MM.1S (cell line): Measurements from ENCODE around the gene GPR32.

Experiments used
- EZH2 ChIP-seq: fragments of 300-600 bp; sonication (generic); optimal IDR thresholded peaks from 2 replicates; pipeline ENCODE3; 2017; ENCODE audit warnings: low read depth, mild to moderate bottlenecking, antibody characterized with exemption, low read length, mixed read lengths
- TF ChIP-seq, protein P1 (sequence below): fragments of 300-600 bp; sonication (generic); IDR thresholded peaks from 2 replicates; pipeline ENCODE4 v1.5.1; 2016; ENCODE audit warnings: antibody characterized with exemption, low read length, mixed read lengths

DNA sequence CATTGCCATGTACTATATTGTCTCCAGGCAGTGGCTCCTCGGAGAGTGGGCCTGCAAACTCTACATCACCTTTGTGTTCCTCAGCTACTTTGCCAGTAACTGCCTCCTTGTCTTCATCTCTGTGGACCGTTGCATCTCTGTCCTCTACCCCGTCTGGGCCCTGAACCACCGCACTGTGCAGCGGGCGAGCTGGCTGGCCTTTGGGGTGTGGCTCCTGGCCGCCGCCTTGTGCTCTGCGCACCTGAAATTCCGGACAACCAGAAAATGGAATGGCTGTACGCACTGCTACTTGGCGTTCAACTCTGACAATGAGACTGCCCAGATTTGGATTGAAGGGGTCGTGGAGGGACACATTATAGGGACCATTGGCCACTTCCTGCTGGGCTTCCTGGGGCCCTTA is 624 bp downstream of the GPR32 start:
- TF ChIP-seq EZH2, result no peak
- TF ChIP-seq, protein P1, sequence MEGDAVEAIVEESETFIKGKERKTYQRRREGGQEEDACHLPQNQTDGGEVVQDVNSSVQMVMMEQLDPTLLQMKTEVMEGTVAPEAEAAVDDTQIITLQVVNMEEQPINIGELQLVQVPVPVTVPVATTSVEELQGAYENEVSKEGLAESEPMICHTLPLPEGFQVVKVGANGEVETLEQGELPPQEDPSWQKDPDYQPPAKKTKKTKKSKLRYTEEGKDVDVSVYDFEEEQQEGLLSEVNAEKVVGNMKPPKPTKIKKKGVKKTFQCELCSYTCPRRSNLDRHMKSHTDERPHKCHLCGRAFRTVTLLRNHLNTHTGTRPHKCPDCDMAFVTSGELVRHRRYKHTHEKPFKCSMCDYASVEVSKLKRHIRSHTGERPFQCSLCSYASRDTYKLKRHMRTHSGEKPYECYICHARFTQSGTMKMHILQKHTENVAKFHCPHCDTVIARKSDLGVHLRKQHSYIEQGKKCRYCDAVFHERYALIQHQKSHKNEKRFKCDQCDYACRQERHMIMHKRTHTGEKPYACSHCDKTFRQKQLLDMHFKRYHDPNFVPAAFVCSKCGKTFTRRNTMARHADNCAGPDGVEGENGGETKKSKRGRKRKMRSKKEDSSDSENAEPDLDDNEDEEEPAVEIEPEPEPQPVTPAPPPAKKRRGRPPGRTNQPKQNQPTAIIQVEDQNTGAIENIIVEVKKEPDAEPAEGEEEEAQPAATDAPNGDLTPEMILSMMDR, result no peak
